ENCODE results near the gene DAND5. TPM values are rescaled to one million over a fixed set of nuclear protein-coding genes. Genes with fewer than 3 reads are reported as not detected.

The DAND5 gene
- total and polyA plus RNA-seq, 2 donors (not counting 1 experiment from before 2014, with no cell fraction given): not detected

- peaks cover 31% of the 10 kb centered on the region for H3K4me1 Mint-ChIP-seq
- no peak overlapping the region for H3K27ac ChIP-seq (ENCODE audit: low read length in 2 of 2)
- H3K9ac ChIP-seq (ENCODE audit: low read length): no peak overlapping the region
- WGBS (ENCODE audit: insufficient coverage): 98% methylated on average over 29 of the region's 30 CpGs
- H3K36me3 ChIP-seq (replicated peaks in 1 of 2; ENCODE audit: control extremely low read depth in 1 of 2, control insufficient read depth in 1 of 2, extremely low read depth in 1 of 2, insufficient read depth in 2 of 2, low read length in 1 of 2): peaks cover 0 to 76% of the 10 kb centered on the region in 2 experiments
- H3K4me1 ChIP-seq (ENCODE audit: control insufficient read depth in 2 of 2, insufficient read depth in 2 of 2, low read length in 2 of 2): peaks cover 15 to 28% of the 10 kb centered on the region in 2 donors
- no peak overlapping the region for H3K4me3 ChIP-seq (ENCODE audit: control extremely low read depth in 1 of 5, extremely low read depth in 1 of 5, insufficient read depth in 1 of 5, low read depth in 2 of 5, low read length in 4 of 5)
- DNase-seq (no peak), ATAC-seq (ENCODE audit: low read depth) (no peak)
- H3K9me3 ChIP-seq (ENCODE audit: control extremely low read depth in 1 of 3, control insufficient read depth in 2 of 3, insufficient read depth in 1 of 3, low read length in 2 of 3): peaks cover 0 to 4% (median 0%) of the 10 kb centered on the region in 3 donors
- H3K9me3 Mint-ChIP-seq (ENCODE audit: insufficient read depth): no peaks in the 10 kb centered on the region
- peaks cover 30% of the 10 kb centered on the region for H4K20me1 ChIP-seq (ENCODE audit: control insufficient read depth, insufficient read depth, low read length, poor library complexity, severe bottlenecking)
- CTCF ChIA-PET: interaction anchor here (1.1 to 1.5 kb wide), 2 partner anchors 17 kb away, joined by 3 to 6 read pairs; no protein-coding TSS in a partner anchor
- H3K4me2 ChIP-seq (replicated peaks; ENCODE audit: low read depth, low read length, poor library complexity, severe bottlenecking): no peak overlapping the region
- intact Hi-C loops (cut with micrococcal nuclease): no loop called here
- H3K27ac Mint-ChIP-seq: no peak overlapping the region
- no peak overlapping the region for H2AFZ ChIP-seq (ENCODE audit: insufficient read depth, low read depth, low read length, poor library complexity, severe bottlenecking)
- H3K27me3 ChIP-seq (replicated peaks in 1 of 4; ENCODE audit: control extremely low read depth in 1 of 4, control insufficient read depth in 3 of 4, insufficient read depth in 4 of 4, low read length in 3 of 4): no peaks in the 10 kb centered on the region
- H3K27me3 Mint-ChIP-seq: no peaks in the 10 kb centered on the region
- no peak overlapping the region for H3K4me3 Mint-ChIP-seq
- TF ChIP-seq CTCF (IDR thresholded peaks at IDR 0.05): no peak
- no peak for TF ChIP-seq EZH2 (IDR thresholded peaks at IDR 0.05; ENCODE audit: borderline replicate concordance, insufficient read depth, low read depth, low read length, poor library complexity, severe bottlenecking)
- peaks cover 17% of the 10 kb centered on the region for H3K79me2 ChIP-seq (ENCODE audit: control insufficient read depth, insufficient read depth, low read length)
- POLR2A ChIA-PET: interaction anchor here (0.6 to 1.3 kb wide), 2 partner anchors 11 to 788 kb away, joined by 3 to 4 read pairs; partner anchors contain the start of gene CALR
These were observed 20.6 kb upstream of the DAND5 start for GRCh38 chr19:12948612-12949362.

Data from B cell (primary cell).